Transverse colon (tissue), 4 donors: Measurements from ENCODE around the gene ANKRD44.

Experiments used
- CTCF ChIP-seq, 5 experiments: fragments of 200-600 bp in 3 of 5; fragments of 450-650 bp in 2 of 5; sonication (generic) in 3 of 5; IDR thresholded peaks; 1 replicate in 2 of 5; 2 replicates in 3 of 5; pipeline ENCODE4 v1.5.1; 2016 to 2017; ENCODE audit warnings: antibody characterized with exemption in 5 of 5, inconsistent platforms in 3 of 5, mild to moderate bottlenecking in 2 of 5, moderate library complexity in 1 of 5
- EP300 ChIP-seq: sonication (generic); formaldehyde crosslinking; IDR thresholded peaks from one replicate; pipeline ENCODE4 v1.6.1; 2017; ENCODE audit warnings: antibody characterized with exemption, low read depth
- POLR2AphosphoS5 ChIP-seq, 3 donors: sonication (generic); formaldehyde crosslinking; IDR thresholded peaks; one replicate each; pipeline ENCODE4 v1.6.1; 2016; ENCODE audit warnings: antibody characterized with exemption in 3 of 3

- TF ChIP-seq CTCF (IDR thresholded peaks at IDR 0.05) (no peak), POLR2AphosphoS5 (IDR thresholded peaks at IDR 0.05) (no peak), EP300 (no peak)
These were observed 113.9 kb downstream of the ANKRD44 start for GRCh38 chr2:197196541-197197180.
